WI38 (cell line): ENCODE measurements around the gene CDK5RAP2.
"Not testable (repeated sequence)": the region's sequence is repeated elsewhere in the genome, so short reads cannot be mapped to it uniquely, and the experiment has no call there.

Experiments used
- H3K4me3 ChIP-seq: 2 replicates; pipeline ENCODE4 v1.5.1; 2011; ENCODE audit warnings: low read depth, mild to moderate bottlenecking, control low read depth, low read length
- TF ChIP-seq, protein P1 (sequence below): IDR thresholded peaks from 2 replicates; pipeline ENCODE4 v1.5.1; 2012; ENCODE audit warnings: low read depth, mild to moderate bottlenecking, control low read depth, low read length

Gene CDK5RAP2

DNA sequence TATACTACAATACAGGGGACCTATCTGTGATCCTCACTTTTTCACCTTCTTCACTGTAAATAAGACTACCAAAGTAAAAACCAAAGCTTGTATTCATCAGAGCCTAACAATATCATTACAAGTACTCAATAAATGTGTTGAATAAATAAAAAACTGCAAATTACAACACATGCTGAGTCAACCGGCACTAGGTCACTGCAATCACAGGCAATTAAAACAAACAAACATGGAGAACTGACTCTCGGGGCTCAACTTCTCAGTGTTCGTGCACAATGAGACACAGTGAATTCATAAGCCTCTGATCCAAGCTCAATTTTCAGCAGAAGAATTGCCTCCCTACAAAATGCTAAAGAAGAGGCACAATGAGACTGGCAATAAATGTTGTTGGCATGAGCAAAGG lies 69.2 kb downstream of the CDK5RAP2 start:
- no peak overlapping the region for H3K4me3 ChIP-seq
- TF ChIP-seq, protein P1, sequence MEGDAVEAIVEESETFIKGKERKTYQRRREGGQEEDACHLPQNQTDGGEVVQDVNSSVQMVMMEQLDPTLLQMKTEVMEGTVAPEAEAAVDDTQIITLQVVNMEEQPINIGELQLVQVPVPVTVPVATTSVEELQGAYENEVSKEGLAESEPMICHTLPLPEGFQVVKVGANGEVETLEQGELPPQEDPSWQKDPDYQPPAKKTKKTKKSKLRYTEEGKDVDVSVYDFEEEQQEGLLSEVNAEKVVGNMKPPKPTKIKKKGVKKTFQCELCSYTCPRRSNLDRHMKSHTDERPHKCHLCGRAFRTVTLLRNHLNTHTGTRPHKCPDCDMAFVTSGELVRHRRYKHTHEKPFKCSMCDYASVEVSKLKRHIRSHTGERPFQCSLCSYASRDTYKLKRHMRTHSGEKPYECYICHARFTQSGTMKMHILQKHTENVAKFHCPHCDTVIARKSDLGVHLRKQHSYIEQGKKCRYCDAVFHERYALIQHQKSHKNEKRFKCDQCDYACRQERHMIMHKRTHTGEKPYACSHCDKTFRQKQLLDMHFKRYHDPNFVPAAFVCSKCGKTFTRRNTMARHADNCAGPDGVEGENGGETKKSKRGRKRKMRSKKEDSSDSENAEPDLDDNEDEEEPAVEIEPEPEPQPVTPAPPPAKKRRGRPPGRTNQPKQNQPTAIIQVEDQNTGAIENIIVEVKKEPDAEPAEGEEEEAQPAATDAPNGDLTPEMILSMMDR = no peak

DNA sequence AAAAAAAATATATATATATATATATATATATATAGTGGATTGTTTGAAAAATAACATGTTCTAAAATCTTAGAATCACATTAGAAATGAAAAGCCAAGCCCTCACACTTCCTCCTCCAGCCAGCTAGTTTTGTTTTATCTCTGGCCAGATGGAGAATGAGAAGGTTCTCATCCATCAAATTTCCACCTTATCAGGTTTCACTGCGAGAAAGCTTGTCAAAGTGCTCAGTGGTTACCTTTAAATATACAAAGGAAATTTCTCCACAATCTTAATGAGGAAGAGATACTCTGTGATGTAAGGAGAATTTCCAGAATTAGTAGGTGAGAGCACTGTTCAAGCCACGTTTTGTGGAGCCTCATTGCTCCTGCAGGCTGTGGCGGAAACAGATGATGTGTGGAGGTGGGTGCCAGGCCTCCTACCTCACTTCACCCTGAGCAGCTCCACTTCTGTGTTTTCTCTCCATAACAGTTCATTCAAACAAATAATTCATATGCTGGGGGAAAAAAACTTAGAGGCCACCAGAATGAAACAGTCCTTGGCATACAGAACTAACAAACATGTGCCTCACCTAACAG lies 71.9 kb downstream of the CDK5RAP2 start:
- TF ChIP-seq, protein P1 = no peak
- H3K4me3 ChIP-seq = no peak overlapping the region

DNA sequence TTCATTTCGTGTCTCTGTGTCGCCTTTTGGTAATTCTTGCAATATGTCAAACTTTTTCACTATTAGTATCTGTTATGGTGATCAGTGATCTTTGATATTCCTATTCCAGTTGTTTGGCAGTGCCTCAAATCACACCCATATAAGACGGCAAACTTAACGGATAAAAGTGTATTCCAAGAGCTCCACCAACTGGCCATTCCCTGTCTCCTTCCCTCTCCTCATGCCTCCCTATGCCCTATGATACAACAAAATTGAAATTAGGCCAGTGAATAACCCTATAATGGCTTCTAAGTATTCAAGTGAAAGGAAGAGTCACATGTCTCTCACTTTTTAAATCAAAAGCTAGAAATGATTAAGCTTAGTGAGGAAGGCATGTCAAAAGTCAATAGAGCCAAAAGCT lies 74.8 kb downstream of the CDK5RAP2 start:
- H3K4me3 ChIP-seq = no peak overlapping the region
- TF ChIP-seq, protein P1 = no peak

DNA sequence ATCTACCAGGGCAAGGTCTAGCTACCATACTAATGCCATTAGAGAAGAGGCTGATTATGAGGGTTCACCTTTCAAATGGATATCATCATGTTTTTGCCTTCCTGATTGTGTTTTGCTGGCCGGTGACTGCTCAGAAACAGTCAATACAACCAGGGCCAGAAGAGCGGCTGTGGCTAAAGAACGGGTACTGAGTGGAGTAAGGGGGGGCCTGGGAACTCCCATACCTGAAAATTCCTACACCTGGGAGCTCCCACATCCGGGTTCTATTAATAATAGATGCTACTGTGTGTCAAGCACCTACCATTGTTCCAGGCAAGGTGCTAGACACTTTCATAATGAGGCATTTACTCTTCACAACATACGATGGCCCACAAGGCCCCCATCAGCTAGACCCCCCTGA lies 79.2 kb downstream of the CDK5RAP2 start:
- TF ChIP-seq, protein P1 = no peak

DNA sequence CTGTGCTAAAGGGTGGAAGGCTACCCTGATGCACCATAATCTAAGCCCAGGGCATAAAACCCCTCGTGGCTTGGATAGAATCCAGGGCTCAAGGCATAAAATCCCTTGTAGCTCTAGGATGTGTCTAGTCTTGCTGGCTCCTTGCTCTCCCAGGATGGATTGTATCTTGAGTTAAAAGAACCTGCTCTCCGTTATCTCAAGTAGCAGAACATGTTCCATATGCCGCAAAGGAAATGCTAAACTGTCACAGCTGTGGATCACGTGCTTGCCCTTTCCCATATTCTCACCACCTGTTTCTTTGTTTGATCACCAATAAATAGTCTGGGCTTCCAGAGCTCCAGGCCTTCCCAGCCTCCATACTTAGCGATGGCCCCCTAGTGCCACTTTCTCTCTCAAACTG lies 82.1 kb downstream of the CDK5RAP2 start:
- H3K4me3 ChIP-seq = not testable (repeated sequence)

More for the DNA sequence above, 79.2 kb downstream of the CDK5RAP2 start:
- H3K4me3 ChIP-seq = no peak overlapping the region

DNA sequence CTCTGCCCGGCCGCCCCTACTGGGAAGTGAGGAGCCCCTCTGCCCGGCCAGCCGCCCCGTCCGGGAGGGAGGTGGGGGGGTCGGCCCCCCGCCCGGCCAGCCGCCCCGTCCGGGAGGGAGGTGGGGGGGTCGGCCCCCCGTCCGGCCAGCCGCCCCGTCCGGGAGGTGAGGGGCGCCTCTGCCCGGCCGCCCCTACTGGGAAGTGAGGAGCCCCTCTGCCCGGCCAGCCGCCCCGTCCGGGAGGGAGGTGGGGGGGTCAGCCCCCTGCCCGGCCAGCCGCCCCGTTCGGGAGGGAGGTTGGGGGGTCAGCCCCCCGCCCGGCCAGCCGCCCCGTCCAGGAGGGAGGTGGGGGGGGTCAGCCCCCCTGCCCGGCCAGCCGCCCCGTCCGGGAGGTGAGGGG lies 83.5 kb downstream of the CDK5RAP2 start:
- H3K4me3 ChIP-seq = not testable (repeated sequence)

DNA sequence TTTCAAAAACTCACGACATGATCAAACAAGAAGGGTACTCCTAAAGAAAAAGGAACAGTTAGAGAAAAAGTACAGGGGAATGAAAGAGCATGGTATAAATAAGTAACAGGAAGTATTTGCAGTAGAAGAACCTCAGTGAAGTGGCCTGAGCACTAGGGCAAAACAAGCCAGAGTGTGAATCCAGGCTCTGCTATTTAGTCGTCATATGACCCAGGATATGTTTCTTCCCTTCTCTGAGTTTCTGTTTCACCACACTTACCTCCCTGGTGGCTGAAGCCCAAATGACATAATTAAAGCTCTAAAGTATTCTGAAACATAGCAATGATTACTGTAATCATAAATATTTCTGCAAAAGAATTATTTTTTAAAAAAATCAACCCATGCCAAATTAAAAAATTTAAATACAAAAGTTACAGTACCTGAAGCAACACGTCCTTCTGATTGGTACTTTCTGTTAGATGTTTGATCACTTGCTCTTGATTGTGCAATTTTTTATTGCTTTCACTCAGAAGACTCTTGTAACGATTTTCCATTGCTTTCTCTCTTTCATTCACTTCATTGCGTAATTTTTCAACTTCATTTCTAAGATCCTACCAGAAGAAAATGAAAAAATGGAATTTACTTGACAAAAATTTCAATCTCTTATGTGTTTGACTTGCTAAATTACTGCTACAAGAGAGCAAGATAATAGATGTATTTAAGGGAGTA lies 88.9 kb downstream of the CDK5RAP2 start:
- H3K4me3 ChIP-seq = no peak overlapping the region
- TF ChIP-seq, protein P1 = no peak

DNA sequence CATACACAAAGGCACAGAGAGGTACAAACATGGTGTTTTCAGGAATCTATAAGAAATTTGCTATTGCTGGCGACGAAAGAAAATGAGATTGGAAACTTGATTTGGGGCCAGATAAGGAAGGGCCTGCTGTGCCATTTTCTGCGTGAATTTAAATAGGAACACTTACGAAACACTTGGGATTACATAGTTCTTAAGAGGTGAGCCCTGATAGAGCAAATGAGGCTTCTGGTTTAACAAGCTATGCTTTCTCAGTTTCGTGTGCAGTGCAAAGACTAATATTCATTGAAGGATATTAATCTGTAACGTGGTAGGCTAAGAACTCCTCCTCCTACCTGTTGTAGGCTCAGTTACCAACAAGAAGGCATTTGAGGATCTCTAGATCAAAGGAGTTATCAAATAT lies 93.1 kb downstream of the CDK5RAP2 start:
- TF ChIP-seq, protein P1 = no peak

More for the DNA sequence above, 93.1 kb downstream of the CDK5RAP2 start:
- H3K4me3 ChIP-seq = no peak overlapping the region
